Naive thymus-derived CD4-positive, alpha-beta T cell (primary cell): ENCODE data around the gene PTPRN2. TPM values are rescaled to one million over a fixed set of nuclear protein-coding genes. Genes with fewer than 3 reads are reported as not detected.

ENCODE experiments used
- ATAC-seq: fragments of 150-1000 bp; cut with Tn5 transposase; 2 replicates; pipeline ENCODE4 v1.10.0; 2021; ENCODE audit warnings: mild to moderate bottlenecking, moderate library complexity
- CTCF ChIA-PET: fragments of 350-600 bp; sonication (Branson Sonifier 250); formaldehyde crosslinking; loops from one replicate; lab custom pipeline; 2021; ENCODE audit warnings: antibody characterized with exemption; lab: Charles Lee
- POLR2A ChIA-PET: fragments of 350-600 bp; sonication (Branson Sonifier 250); formaldehyde crosslinking; loops from one replicate; lab custom pipeline; 2021; ENCODE audit warnings: antibody characterized with exemption, inconsistent platforms; lab: Charles Lee
- DNase-seq, 9 donors: peaks; one replicate each; pipeline versions ENCODE4 v3.0.0 to v3.0.0-alpha.2; 2020 to 2022; ENCODE audit warnings: mixed read lengths in 1 of 9
- H3K27ac ChIP-seq: one replicate; pipeline ENCODE4 v1.7.0; 2013; ENCODE audit warnings: mild to moderate bottlenecking, low read depth, low read length, moderate library complexity
- H3K27me3 ChIP-seq, 2 donors: one replicate each; pipeline ENCODE4 v1.7.0; 2013; ENCODE audit warnings: low read length in 2 of 2, mild to moderate bottlenecking in 2 of 2, moderate library complexity in 2 of 2; ENCODE audit not compliant: control insufficient read depth in 2 of 2, insufficient read depth in 2 of 2
- H3K36me3 ChIP-seq, 3 experiments: 1 replicate in 2 of 3; 2 replicates in 1 of 3; pipeline ENCODE4 v1.7.0; 2013; ENCODE audit warnings: low read length in 3 of 3, mild to moderate bottlenecking in 3 of 3, moderate library complexity in 1 of 3; ENCODE audit not compliant: insufficient read depth in 3 of 3, control insufficient read depth in 2 of 3
- H3K4me1 ChIP-seq, 2 donors: one replicate each; pipeline ENCODE4 v1.7.0; 2013; ENCODE audit warnings: low read length in 2 of 2, mild to moderate bottlenecking in 2 of 2, moderate library complexity in 1 of 2; ENCODE audit not compliant: control insufficient read depth in 2 of 2, insufficient read depth in 2 of 2
- H3K4me3 ChIP-seq: 2 replicates; pipeline ENCODE4 v1.7.0; 2013; ENCODE audit warnings: mild to moderate bottlenecking, low read length
- H3K9me3 ChIP-seq, 3 experiments: 1 replicate in 2 of 3; 2 replicates in 1 of 3; pipeline ENCODE4 v1.7.0; 2013; ENCODE audit warnings: low read length in 3 of 3; ENCODE audit not compliant: control insufficient read depth in 2 of 3
- H3K27ac Mint-ChIP-seq, 9 donors: one replicate each; pipeline ENCODE4 v1.8.0; 2020 to 2022; ENCODE audit warnings: mixed read lengths in 9 of 9, mild to moderate bottlenecking in 8 of 9, moderate library complexity in 5 of 9, inconsistent platforms in 2 of 9
- H3K27me3 Mint-ChIP-seq, 5 donors: one replicate each; pipeline ENCODE4 v1.8.0; 2021 to 2022; ENCODE audit warnings: mixed read lengths in 5 of 5, mild to moderate bottlenecking in 1 of 5
- H3K36me3 Mint-ChIP-seq, 5 donors: one replicate each; pipeline ENCODE4 v1.8.0; 2020 to 2022; ENCODE audit warnings: mixed read lengths in 5 of 5, mild to moderate bottlenecking in 3 of 5, inconsistent platforms in 1 of 5
- H3K4me1 Mint-ChIP-seq, 7 donors: one replicate each; pipeline ENCODE4 v1.8.0; 2020 to 2022; ENCODE audit warnings: mixed read lengths in 7 of 7, mild to moderate bottlenecking in 3 of 7, inconsistent platforms in 1 of 7
- H3K4me3 Mint-ChIP-seq, 10 donors: one replicate each; pipeline ENCODE4 v1.8.0; 2020 to 2022; ENCODE audit warnings: mild to moderate bottlenecking in 10 of 10, mixed read lengths in 10 of 10, moderate library complexity in 6 of 10, inconsistent platforms in 2 of 10
- H3K9me3 Mint-ChIP-seq, 11 donors: one replicate each; pipeline ENCODE4 v1.8.0; 2020 to 2022; ENCODE audit warnings: mixed read lengths in 11 of 11, mild to moderate bottlenecking in 4 of 11, inconsistent platforms in 1 of 11, moderate library complexity in 1 of 11
- intact Hi-C, 2 donors: fragments of 100-400 bp; cut with micrococcal nuclease; formaldehyde crosslinking; loops; one replicate each; pipeline ENCODE4 v1.15.1; 2023
- polyA plus RNA-seq, 2 donors: library from polyadenylated mRNA; unstranded; fragments of 300-500 nt; fragmentation: Illumina TruSeq; gene quantifications; one replicate each; pipeline ENCODE4 v1.2.3, GENCODE V29; 2021
- total RNA-seq, 6 experiments: library from RNA in 5 of 6; stranded (reverse) in 5 of 6; gene quantifications; 1 replicate in 5 of 6; 2 replicates in 1 of 6; pipeline ENCODE4 v1.2.3 and lab custom pipeline; 2021 to 2026

The PTPRN2 gene
- total and polyA plus RNA-seq, 7 experiments from 2014 or later = 0.58 to 2.3 (median 1.4) TPM

GRCh38 chr7:158087196-158087595 is 500.4 kb downstream of the PTPRN2 start:
- Histone ChIP-seq H3K9me3 (no peaks in the 10 kb centered on the region), H3K4me3 (no peak overlapping the region), H3K36me3 (no peaks in the 10 kb centered on the region), H3K4me1 (no peaks in the 10 kb centered on the region), H3K27ac (no peak overlapping the region), H3K27me3 (no peaks in the 10 kb centered on the region)
- peaks cover 0 to 2% (median 0%) of the 10 kb centered on the region in 7 donors for H3K4me1 Mint-ChIP-seq
- no peak for DNase-seq
- ATAC-seq = no peak
- H3K27ac Mint-ChIP-seq = peak overlapping the region in 1 of 9 donors; percentile 76
- ChIA-PET POLR2A (no interaction called here), CTCF (no interaction called here)
- no peak overlapping the region for H3K4me3 Mint-ChIP-seq
- no peaks in the 10 kb centered on the region for H3K36me3 Mint-ChIP-seq
- H3K9me3 Mint-ChIP-seq = peaks cover 0 to 32% (median 13%) of the 10 kb centered on the region in 11 donors
- intact Hi-C loops = no loop called here
- peaks cover 0 to 10% (median 0%) of the 10 kb centered on the region in 5 donors for H3K27me3 Mint-ChIP-seq

GRCh38 chr7:158085741-158086695 is 501.6 kb downstream of the PTPRN2 start:
- Histone ChIP-seq H3K27me3 (no peaks in the 10 kb centered on the region), H3K9me3 (no peaks in the 10 kb centered on the region), H3K4me1 (no peaks in the 10 kb centered on the region), H3K36me3 (no peaks in the 10 kb centered on the region), H3K4me3 (no peak overlapping the region), H3K27ac (no peak overlapping the region)
- Mint-ChIP-seq H3K9me3 (peaks cover 0 to 28% (median 13%) of the 10 kb centered on the region in 11 donors), H3K4me1 (peaks cover 0 to 2% (median 0%) of the 10 kb centered on the region in 7 donors), H3K27me3 (peaks cover 0 to 12% (median 0%) of the 10 kb centered on the region in 5 donors), H3K4me3 (no peak overlapping the region), H3K36me3 (no peaks in the 10 kb centered on the region), H3K27ac (no peak overlapping the region)
- DNase-seq (no peak), ATAC-seq (no peak)
- ChIA-PET POLR2A (no interaction called here), CTCF (no interaction called here)
- intact Hi-C loops = no loop called here

DNA sequence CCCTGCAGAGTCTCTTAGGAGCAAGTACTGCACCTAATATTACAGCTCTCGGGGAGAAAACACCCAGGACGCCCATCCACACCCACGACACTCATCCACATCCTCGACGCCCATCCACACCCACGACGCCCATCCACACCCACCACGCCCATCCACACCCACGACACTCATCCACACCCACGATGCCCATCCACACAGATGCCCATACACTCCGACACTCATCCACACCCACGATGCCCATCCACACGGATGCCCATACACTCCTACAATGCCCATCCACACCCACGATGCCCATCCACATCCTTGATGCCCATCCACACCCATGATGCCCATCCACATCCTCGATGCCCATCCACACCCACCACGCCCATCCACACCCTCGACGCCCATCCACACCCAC is 503.1 kb downstream of the PTPRN2 start:
- CTCF ChIA-PET = no interaction called here
- ATAC-seq = no peak
- no peak overlapping the region for H3K4me3 Mint-ChIP-seq

DNA sequence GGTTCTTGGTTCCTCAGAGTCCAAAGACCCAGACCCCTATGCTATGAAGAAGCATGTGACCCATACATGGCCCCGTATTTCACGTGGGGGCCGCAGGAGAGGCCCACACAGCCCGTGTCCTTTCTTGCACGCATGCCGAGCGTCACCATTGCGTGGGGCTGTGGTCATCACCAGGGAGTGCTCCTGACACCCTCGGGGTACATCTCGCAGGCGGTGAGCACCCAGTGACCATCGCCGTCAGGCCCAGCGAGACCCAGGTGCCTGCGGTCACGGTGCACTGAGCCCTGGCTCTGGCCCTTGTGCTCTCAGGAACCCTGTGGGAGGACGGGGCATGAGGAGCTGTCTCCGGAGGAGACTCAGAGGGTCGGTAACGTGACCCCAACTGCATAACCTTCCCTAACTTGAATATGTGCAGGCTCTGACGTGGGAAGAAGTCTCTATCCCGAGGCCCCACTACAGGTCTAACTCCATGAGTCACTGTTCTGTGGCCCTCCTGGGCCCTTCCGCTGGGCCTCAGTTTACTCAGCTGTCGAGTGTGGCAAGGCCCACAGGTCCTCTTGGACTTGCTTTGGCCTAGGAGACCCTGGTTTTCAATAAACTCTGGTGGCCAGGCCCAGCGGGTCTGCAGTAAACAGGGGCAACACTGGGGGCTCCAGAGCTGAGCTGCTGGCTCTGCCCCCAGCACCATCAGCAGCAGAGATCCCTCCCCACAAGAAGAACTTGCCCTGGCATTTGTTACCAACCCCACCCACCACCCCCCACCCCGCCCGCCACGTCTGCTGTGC is 503.9 kb downstream of the PTPRN2 start:
- no peaks in the 10 kb centered on the region for H3K36me3 Mint-ChIP-seq
- no peak for DNase-seq
- no peak overlapping the region for H3K27ac Mint-ChIP-seq
- H3K27me3 Mint-ChIP-seq = peaks cover 0 to 13% (median 0%) of the 10 kb centered on the region in 5 donors
- no peak overlapping the region for H3K4me3 Mint-ChIP-seq
- H3K4me1 ChIP-seq = no peaks in the 10 kb centered on the region
- H3K4me3 ChIP-seq = no peak overlapping the region
- H3K9me3 ChIP-seq = no peaks in the 10 kb centered on the region
- intact Hi-C loops = no loop called here
- POLR2A ChIA-PET = no interaction called here
- peaks cover 0 to 24% (median 6%) of the 10 kb centered on the region in 11 donors for H3K9me3 Mint-ChIP-seq
- CTCF ChIA-PET = no interaction called here
- no peak overlapping the region for H3K27ac ChIP-seq
- no peak for ATAC-seq
- H3K36me3 ChIP-seq = no peaks in the 10 kb centered on the region
- peaks cover 0 to 2% (median 0%) of the 10 kb centered on the region in 7 donors for H3K4me1 Mint-ChIP-seq
- H3K27me3 ChIP-seq = no peaks in the 10 kb centered on the region

More for the DNA sequence above, 503.1 kb downstream of the PTPRN2 start:
- H3K4me1 ChIP-seq = no peaks in the 10 kb centered on the region
- intact Hi-C loops = no loop called here
- no peaks in the 10 kb centered on the region for H3K36me3 ChIP-seq
- no peak overlapping the region for H3K27ac Mint-ChIP-seq
- H3K27me3 ChIP-seq = no peaks in the 10 kb centered on the region
- peaks cover 0 to 12% (median 0%) of the 10 kb centered on the region in 5 donors for H3K27me3 Mint-ChIP-seq
- POLR2A ChIA-PET = no interaction called here
- no peaks in the 10 kb centered on the region for H3K36me3 Mint-ChIP-seq
- peaks cover 0 to 25% (median 7%) of the 10 kb centered on the region in 11 donors for H3K9me3 Mint-ChIP-seq
- no peak for DNase-seq
- peaks cover 0 to 2% (median 0%) of the 10 kb centered on the region in 7 donors for H3K4me1 Mint-ChIP-seq
- no peak overlapping the region for H3K27ac ChIP-seq
- no peaks in the 10 kb centered on the region for H3K9me3 ChIP-seq
- H3K4me3 ChIP-seq = no peak overlapping the region

DNA sequence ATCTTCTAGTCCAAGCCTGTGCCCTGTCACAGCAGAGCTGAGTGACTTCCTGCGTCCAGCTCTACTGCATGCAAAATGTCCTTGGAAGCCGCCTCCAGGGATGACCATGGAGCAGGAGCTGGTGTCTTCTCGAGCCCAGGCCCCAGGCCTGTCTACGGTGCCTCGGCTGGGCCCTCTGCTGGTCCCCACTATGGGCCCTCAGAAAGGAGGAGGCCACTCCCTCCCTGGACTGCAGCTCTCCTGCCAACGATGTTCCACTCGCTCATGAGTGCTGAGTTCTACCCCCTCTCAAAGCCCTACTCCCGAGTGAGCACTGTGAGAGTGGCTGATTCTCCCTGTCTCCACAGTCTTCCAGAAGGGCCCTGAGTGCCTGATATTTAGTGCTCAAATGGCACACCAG is 504.9 kb downstream of the PTPRN2 start:
- ChIA-PET CTCF (no interaction called here), POLR2A (no interaction called here)
- no peak overlapping the region for H3K4me3 ChIP-seq
- H3K27me3 Mint-ChIP-seq = peaks cover 0 to 20% (median 6%) of the 10 kb centered on the region in 5 donors
- ATAC-seq (no peak), DNase-seq (no peak)
- no peaks in the 10 kb centered on the region for H3K36me3 ChIP-seq
- H3K9me3 ChIP-seq = no peaks in the 10 kb centered on the region
- H3K27me3 ChIP-seq = no peaks in the 10 kb centered on the region
- H3K27ac Mint-ChIP-seq = no peak overlapping the region
- peaks cover 0 to 2% (median 0%) of the 10 kb centered on the region in 7 donors for H3K4me1 Mint-ChIP-seq
- H3K36me3 Mint-ChIP-seq = no peaks in the 10 kb centered on the region
- H3K9me3 Mint-ChIP-seq = peaks cover 0 to 24% (median 6%) of the 10 kb centered on the region in 11 donors
- intact Hi-C loops = no loop called here
- H3K4me3 Mint-ChIP-seq = no peak overlapping the region
- H3K27ac ChIP-seq = no peak overlapping the region
- no peaks in the 10 kb centered on the region for H3K4me1 ChIP-seq

DNA sequence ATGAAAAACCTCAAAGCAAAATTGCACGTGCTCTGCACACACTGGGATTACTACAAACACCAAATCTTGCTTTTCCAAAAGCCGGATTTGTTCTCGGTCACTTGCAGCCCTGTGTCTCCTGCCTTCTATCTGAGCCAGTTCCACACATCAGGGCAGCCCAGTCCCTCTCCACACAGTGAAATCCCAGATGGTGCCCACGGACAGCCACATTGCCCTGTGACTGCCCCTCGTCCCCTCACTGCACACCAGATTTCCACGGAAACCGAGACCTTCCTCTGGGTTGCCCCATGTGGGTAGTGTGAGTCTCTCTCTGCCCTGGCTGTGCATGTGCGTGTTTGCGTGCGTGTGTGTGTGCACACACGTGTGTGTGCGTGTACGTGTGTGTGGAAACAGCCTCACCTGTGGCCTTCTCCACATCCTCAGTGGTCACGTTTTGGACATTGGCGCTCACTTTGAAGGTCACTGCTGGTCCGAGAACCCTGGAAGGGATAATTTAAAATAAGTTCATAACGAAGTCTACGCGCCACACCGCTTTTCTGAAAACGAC is 506.7 kb downstream of the PTPRN2 start:
- ChIA-PET CTCF (no interaction called here), POLR2A (no interaction called here)
- Mint-ChIP-seq H3K4me1 (no peaks in the 10 kb centered on the region), H3K27me3 (peaks cover 0 to 26% (median 6%) of the 10 kb centered on the region in 5 donors), H3K9me3 (peaks cover 0 to 16% (median 1%) of the 10 kb centered on the region in 11 donors), H3K4me3 (no peak overlapping the region), H3K27ac (no peak overlapping the region), H3K36me3 (no peaks in the 10 kb centered on the region)
- DNase-seq (no peak), ATAC-seq (no peak)
- no peaks in the 10 kb centered on the region for H3K36me3 ChIP-seq
- H3K27me3 ChIP-seq = no peaks in the 10 kb centered on the region
- no peak overlapping the region for H3K27ac ChIP-seq
- H3K4me3 ChIP-seq = no peak overlapping the region
- H3K4me1 ChIP-seq = no peaks in the 10 kb centered on the region
- intact Hi-C loops = no loop called here
- no peaks in the 10 kb centered on the region for H3K9me3 ChIP-seq
